Prostate gland (tissue), 2 donors: ENCODE data around the gene ADAT3. TPM values are rescaled to one million over a fixed set of nuclear protein-coding genes. Genes with fewer than 3 reads are reported as not detected.

Source experiments
- DNase-seq: peaks from one replicate; pipeline ENCODE4 v3.0.0-alpha.2; 2019; ENCODE audit warnings: low spot score
- H3K27ac ChIP-seq, 2 donors: fragments of 200-600 bp; sonication (generic); 2 replicates each; pipeline ENCODE4 v1.5.1; 2017 to 2019
- H3K27me3 ChIP-seq: fragments of 200-600 bp; sonication (generic); replicated peaks from 2 replicates; pipeline ENCODE4 v1.5.1; 2019; ENCODE audit not compliant: insufficient read depth
- H3K36me3 ChIP-seq, 2 donors: fragments of 200-600 bp; sonication (generic); 1 replicate in 1 of 2; 2 replicates in 1 of 2; pipeline versions ENCODE4 v1.5.1 to v1.8.1; 2017 to 2019
- H3K4me1 ChIP-seq: fragments of 200-600 bp; sonication (generic); replicated peaks from 2 replicates; pipeline ENCODE4 v1.5.1; 2019
- H3K4me3 ChIP-seq, 2 donors: fragments of 200-600 bp; sonication (generic); 2 replicates each; pipeline ENCODE4 v1.5.1; 2017 to 2019
- H3K9me3 ChIP-seq: fragments of 200-600 bp; sonication (generic); 2 replicates; pipeline ENCODE4 v1.5.1; 2017
- POLR2A ChIP-seq: fragments of 450-650 bp; IDR thresholded peaks from one replicate; pipeline ENCODE4 v1.6.1; 2016; ENCODE audit warnings: antibody characterized with exemption, mild to moderate bottlenecking
- POLR2AphosphoS5 ChIP-seq: sonication (generic); formaldehyde crosslinking; IDR thresholded peaks from one replicate; pipeline ENCODE4 v1.6.1; 2017; ENCODE audit warnings: antibody characterized with exemption
- WGBS: methylation state at CpG from one replicate; pipeline ENCODE4 v1.1.5; 2018; 5-methylcytosine and 5-hydroxymethylcytosine counted together
- intact Hi-C: fragments of 100-400 bp; cut with DNase I; formaldehyde crosslinking; loops from one replicate; pipeline ENCODE4 v1.14.2; 2022
- total RNA-seq, 2 donors: library from RNA; depleted of rRNA; stranded (reverse); fragments of >200 nt; gene quantifications; one replicate each; pipeline ENCODE4 v1.1.0, GENCODE V29; 2016
- TF ChIP-seq, protein P1 (sequence below), 4 experiments: fragments of 200-600 bp in 2 of 4; fragments of 450-650 bp in 2 of 4; sonication (generic) in 2 of 4; IDR thresholded peaks; 1 replicate in 3 of 4; 2 replicates in 1 of 4; pipeline ENCODE4 v1.5.1; 2016 to 2019; ENCODE audit warnings: antibody characterized with exemption in 4 of 4, mild to moderate bottlenecking in 2 of 4, moderate library complexity in 2 of 4

The ADAT3 gene
- total RNA-seq, 2 donors from 2014 or later, result 17.3 to 25.1 TPM

DNA sequence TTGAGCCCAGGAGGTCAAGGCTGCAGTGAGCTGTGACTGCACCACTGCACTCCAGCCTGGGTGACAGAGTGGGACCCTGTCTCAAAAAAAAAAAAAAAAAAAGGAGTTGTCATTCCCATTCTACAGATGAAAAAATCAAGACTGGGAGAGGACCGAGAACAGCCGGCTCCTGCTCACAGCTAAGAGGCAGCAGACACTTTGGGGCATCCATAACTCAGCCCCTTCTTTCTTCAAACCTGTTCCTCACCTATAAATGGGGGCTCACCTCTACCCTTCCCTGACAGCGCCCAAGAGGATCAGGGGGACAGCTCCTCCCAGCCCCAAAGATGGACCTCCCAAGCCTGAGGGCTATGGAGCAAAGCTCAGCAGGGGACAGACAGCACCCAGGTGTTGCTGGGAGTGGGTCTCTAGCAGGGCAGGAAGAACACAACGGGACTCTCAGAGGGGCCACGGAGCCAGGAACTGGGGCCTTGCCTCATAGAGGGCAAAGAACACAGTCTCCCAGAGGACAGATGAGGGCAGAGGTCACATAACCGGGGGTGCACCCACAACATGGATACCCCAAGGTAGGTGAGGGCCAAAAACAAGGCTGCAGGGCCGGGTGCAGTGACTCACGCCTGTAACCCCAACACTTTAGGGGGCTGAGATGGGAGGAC is 38.4 kb upstream of the ADAT3 start:
- H3K9me3 ChIP-seq, result no peaks in the 10 kb centered on the region
- no peak overlapping the region for H3K27ac ChIP-seq
- H3K4me3 ChIP-seq, result no peak overlapping the region
- H3K4me1 ChIP-seq, result peaks cover 4% of the 10 kb centered on the region
- H3K27me3 ChIP-seq, result no peaks in the 10 kb centered on the region
- intact Hi-C loops, result no loop called here
- DNase-seq, result no peak
- H3K36me3 ChIP-seq, result no peaks in the 10 kb centered on the region
- no peak for TF ChIP-seq POLR2A
- TF ChIP-seq POLR2AphosphoS5, result no peak
- TF ChIP-seq, protein P1, sequence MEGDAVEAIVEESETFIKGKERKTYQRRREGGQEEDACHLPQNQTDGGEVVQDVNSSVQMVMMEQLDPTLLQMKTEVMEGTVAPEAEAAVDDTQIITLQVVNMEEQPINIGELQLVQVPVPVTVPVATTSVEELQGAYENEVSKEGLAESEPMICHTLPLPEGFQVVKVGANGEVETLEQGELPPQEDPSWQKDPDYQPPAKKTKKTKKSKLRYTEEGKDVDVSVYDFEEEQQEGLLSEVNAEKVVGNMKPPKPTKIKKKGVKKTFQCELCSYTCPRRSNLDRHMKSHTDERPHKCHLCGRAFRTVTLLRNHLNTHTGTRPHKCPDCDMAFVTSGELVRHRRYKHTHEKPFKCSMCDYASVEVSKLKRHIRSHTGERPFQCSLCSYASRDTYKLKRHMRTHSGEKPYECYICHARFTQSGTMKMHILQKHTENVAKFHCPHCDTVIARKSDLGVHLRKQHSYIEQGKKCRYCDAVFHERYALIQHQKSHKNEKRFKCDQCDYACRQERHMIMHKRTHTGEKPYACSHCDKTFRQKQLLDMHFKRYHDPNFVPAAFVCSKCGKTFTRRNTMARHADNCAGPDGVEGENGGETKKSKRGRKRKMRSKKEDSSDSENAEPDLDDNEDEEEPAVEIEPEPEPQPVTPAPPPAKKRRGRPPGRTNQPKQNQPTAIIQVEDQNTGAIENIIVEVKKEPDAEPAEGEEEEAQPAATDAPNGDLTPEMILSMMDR (IDR thresholded peaks at IDR 0.05), result no peak
- 94% methylated on average over 8 of the region's 8 CpGs for WGBS

DNA sequence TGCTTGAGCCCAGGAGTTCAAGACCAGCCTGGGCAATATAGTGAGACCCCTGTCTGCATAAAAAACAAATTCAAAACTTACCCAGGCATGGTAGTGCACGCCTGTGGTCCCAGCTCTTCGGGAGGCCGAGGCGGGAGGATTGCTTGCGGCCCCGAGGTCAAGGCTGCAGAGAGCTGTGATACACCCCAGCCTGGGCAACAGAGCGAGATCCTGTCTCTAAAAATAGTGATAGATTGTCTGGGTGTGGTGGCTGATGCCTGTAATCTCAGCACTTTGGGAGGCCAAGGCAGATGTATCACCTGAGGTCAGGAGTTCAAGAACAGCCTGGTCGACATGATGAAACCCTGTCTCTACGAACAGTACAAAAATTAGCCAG is 37.9 kb upstream of the ADAT3 start:
- no peak for DNase-seq
- H3K4me1 ChIP-seq, result no peaks in the 10 kb centered on the region
- no peaks in the 10 kb centered on the region for H3K36me3 ChIP-seq
- 93% methylated on average over 9 of the region's 9 CpGs for WGBS
- intact Hi-C loops, result no loop called here
- H3K4me3 ChIP-seq, result no peak overlapping the region
- TF ChIP-seq POLR2A (no peak), POLR2AphosphoS5 (no peak)
- TF ChIP-seq, protein P1 (IDR thresholded peaks at IDR 0.05), result no peak
- H3K27me3 ChIP-seq, result no peaks in the 10 kb centered on the region
- no peaks in the 10 kb centered on the region for H3K9me3 ChIP-seq
- no peak overlapping the region for H3K27ac ChIP-seq

DNA sequence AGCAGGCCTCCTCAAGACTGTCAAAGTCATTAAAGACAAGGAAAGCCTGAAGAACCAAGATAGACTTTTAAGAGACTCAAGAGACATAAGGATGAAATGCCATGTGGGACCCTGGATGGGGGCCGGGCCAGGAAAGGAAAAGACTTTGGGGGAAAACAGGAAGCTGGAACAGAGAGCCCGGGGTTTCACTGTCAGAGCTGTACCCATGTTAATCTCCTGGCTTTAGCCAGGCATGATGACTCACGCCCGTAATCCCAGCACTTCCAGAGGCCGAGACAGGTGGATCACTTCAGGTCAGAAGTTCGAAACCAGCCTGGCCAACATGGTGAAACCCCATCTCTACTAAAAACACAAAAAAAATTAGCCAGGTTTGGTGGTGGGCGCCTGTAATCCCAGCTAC is 36.2 kb upstream of the ADAT3 start:
- Histone ChIP-seq H3K27me3 (no peaks in the 10 kb centered on the region), H3K27ac (no peak overlapping the region), H3K9me3 (no peaks in the 10 kb centered on the region), H3K4me3 (no peak overlapping the region), H3K36me3 (no peaks in the 10 kb centered on the region), H3K4me1 (peaks cover 15% of the 10 kb centered on the region)
- no peak for TF ChIP-seq POLR2AphosphoS5
- TF ChIP-seq POLR2A, result no peak
- TF ChIP-seq, protein P1 (IDR thresholded peaks at IDR 0.05), result no peak
- WGBS, result 81% methylated on average over 7 of the region's 7 CpGs
- DNase-seq, result no peak
- intact Hi-C loops, result no loop called here

DNA sequence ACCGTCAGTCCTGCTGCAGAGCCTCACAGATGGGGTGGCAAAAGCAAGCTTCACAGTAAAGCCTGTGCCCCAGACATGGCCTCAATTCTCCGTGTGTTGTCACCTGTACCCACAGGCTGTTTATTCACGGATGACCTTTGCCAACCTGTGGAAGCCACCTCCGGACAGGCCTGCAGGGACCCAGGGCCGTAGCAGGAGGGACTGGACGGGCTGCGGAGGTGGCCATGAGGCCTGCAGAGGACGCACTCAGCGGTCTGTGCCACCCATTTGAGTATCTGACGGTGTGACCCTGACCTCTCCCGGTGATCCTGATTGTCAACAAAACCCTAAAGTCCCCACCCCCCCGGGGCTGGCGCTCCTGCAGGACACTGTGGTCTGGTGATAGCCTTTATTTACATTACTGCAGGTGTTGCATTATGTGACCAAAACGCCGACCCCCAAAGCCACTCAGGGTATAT is 34.0 kb upstream of the ADAT3 start:
- Histone ChIP-seq H3K4me1 (peaks cover 20% of the 10 kb centered on the region), H3K9me3 (no peaks in the 10 kb centered on the region), H3K36me3 (no peaks in the 10 kb centered on the region), H3K27ac (no peak overlapping the region), H3K4me3 (no peak overlapping the region), H3K27me3 (no peaks in the 10 kb centered on the region)
- intact Hi-C loops, result no loop called here
- 82% methylated on average over 15 of the region's 15 CpGs for WGBS
- DNase-seq, result no peak
- TF ChIP-seq POLR2A (no peak), POLR2AphosphoS5 (no peak)
- TF ChIP-seq, protein P1 (IDR thresholded peaks at IDR 0.05), result no peak

DNA sequence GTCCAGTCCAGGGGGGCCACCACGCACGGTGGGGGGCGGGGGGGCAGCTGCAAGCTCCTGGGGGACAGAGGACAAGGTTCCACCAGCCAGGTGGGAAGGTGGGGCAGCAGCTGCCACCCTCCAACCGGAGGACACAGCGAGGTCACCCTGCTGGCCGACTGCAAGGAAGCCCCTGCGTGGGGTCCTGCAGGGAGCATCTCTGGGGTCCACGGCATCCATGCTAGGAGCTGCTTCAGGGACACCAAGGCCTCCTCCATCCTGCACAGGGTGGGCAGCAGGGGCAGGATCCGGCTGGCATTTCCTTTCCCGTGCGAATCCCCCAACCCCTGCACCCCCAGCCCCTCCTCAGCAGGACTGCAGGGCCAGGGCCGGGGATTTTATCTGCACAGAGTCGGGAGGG is 33.6 kb upstream of the ADAT3 start:
- Histone ChIP-seq H3K27me3 (no peaks in the 10 kb centered on the region), H3K9me3 (no peaks in the 10 kb centered on the region), H3K4me1 (peaks cover 24% of the 10 kb centered on the region), H3K27ac (no peak overlapping the region), H3K36me3 (no peaks in the 10 kb centered on the region), H3K4me3 (no peak overlapping the region)
- intact Hi-C loops, result no loop called here
- 88% methylated on average over 8 of the region's 13 CpGs for WGBS
- TF ChIP-seq POLR2AphosphoS5 (no peak), POLR2A (no peak)
- TF ChIP-seq, protein P1 (IDR thresholded peaks at IDR 0.05), result no peak
- no peak for DNase-seq
